Gastrocnemius medialis (tissue), 4 donors: ENCODE measurements around the gene P2RX5. TPM values are rescaled to one million over a fixed set of nuclear protein-coding genes. Genes with fewer than 3 reads are reported as not detected.

ENCODE experiments used
- ATAC-seq, 2 donors: fragments of 150-250 bp; one replicate each; pipeline ENCODE4 v1.9.1; 2016
- DNase-seq, 2 donors: peaks; one replicate each; pipeline ENCODE4 v3.0.0-alpha.2; 2019
- H3K27ac ChIP-seq, 4 donors: fragments of 200-600 bp; sonication (generic); 1 replicate in 1 of 4; 2 replicates in 3 of 4; pipeline ENCODE4 v1.5.1; 2016 to 2018; ENCODE audit warnings: mild to moderate bottlenecking in 2 of 4, moderate library complexity in 1 of 4
- H3K27me3 ChIP-seq, 3 donors: fragments of 200-600 bp; sonication (generic) in 2 of 3; 1 replicate in 1 of 3; 2 replicates in 2 of 3; pipeline versions ENCODE4 v1.5.1 to v1.6.0; 2016 to 2019; ENCODE audit warnings: mild to moderate bottlenecking in 1 of 3, moderate library complexity in 1 of 3
- H3K36me3 ChIP-seq, 2 donors: fragments of 200-600 bp; sonication (generic) in 1 of 2; one replicate each; pipeline ENCODE4 v1.5.1; 2017 to 2018
- H3K4me1 ChIP-seq, 2 donors: fragments of 200-600 bp; sonication (generic) in 1 of 2; one replicate each; pipeline ENCODE4 v1.5.1; 2016 to 2017; ENCODE audit warnings: mild to moderate bottlenecking in 2 of 2
- H3K4me3 ChIP-seq, 4 donors: fragments of 200-600 bp; sonication (generic) in 3 of 4; 1 replicate in 1 of 4; 2 replicates in 3 of 4; pipeline ENCODE4 v1.5.1; 2016 to 2019; ENCODE audit warnings: mild to moderate bottlenecking in 2 of 4
- H3K9me3 ChIP-seq, 3 donors: fragments of 200-600 bp; sonication (generic) in 2 of 3; 1 replicate in 1 of 3; 2 replicates in 2 of 3; pipeline ENCODE4 v1.5.1; 2016 to 2019
- CTCF ChIP-seq, 5 experiments: fragments of 450-650 bp in 3 of 5; fragments of 200-600 bp in 2 of 5; sonication (generic) in 2 of 5; IDR thresholded peaks in 4 of 5; conservative IDR thresholded peaks in 1 of 5; 1 replicate in 4 of 5; 2 replicates in 1 of 5; pipeline ENCODE4 v1.5.1; 2016 to 2019; ENCODE audit warnings: antibody characterized with exemption in 5 of 5, mild to moderate bottlenecking in 3 of 5, moderate library complexity in 3 of 5
- POLR2A ChIP-seq, 2 donors: fragments of 450-650 bp; IDR thresholded peaks; one replicate each; pipeline ENCODE4 v1.6.1; 2017; ENCODE audit warnings: antibody characterized with exemption in 2 of 2, mild to moderate bottlenecking in 2 of 2, moderate library complexity in 2 of 2
- in situ Hi-C, 4 donors: fragments of 200-750 bp; cut with MboI; loops; one replicate each; pipeline versions ENCODE4 v1.15.0 to v1.8.0; 2017; ENCODE audit warnings: low sequenced_read_pairs in 4 of 4
- intact Hi-C: fragments of 100-400 bp; cut with DNase I; formaldehyde crosslinking; loops from one replicate; pipeline ENCODE4 v1.15.1; 2023; ENCODE audit warnings: low total_unique reads
- total RNA-seq, 4 donors: library from RNA; depleted of rRNA; stranded (reverse); fragments of >200 nt; gene quantifications; one replicate each; pipeline versions ENCODE4 v1.1.0 to v1.2.3, GENCODE V29; 2016

The P2RX5 gene
- total RNA-seq, 4 donors from 2014 or later = 12.3 to 52.9 (median 30.2) TPM

GRCh38 chr17:3672571-3672970, 23.4 kb downstream of the P2RX5 start:
- ATAC-seq (no peak), DNase-seq (no peak)
- Histone ChIP-seq H3K36me3 (peaks cover 0 to 9% of the 10 kb centered on the region in 2 donors), H3K4me3 (no peak overlapping the region), H3K27me3 (no peaks in the 10 kb centered on the region), H3K27ac (no peak overlapping the region), H3K9me3 (no peaks in the 10 kb centered on the region), H3K4me1 (peaks cover 16 to 17% of the 10 kb centered on the region in 2 donors)
- intact Hi-C loops (no loop called here), in situ Hi-C loops (loop anchor here in 1 of 4 donors (5.0 kb wide), 1 partner anchor 45 kb away; no protein-coding TSS in a partner anchor)
- no peak for TF ChIP-seq POLR2A (IDR thresholded peaks at IDR 0.05)

GRCh38 chr17:3669548-3669947, 26.4 kb downstream of the P2RX5 start:
- in situ Hi-C loops = no loop called here
- TF ChIP-seq CTCF (IDR thresholded peaks at IDR 0.05 in 4 of 5, conservative IDR thresholded peaks at IDR 0.05 in 1 of 5) (no peak), POLR2A (IDR thresholded peaks at IDR 0.05) (no peak)
- Histone ChIP-seq H3K27ac (peak overlapping the region; percentile 93 to 97 (median 96)), H3K36me3 (peaks cover 0 to 4% of the 10 kb centered on the region in 2 donors), H3K4me3 (peak overlapping the region; percentile 80 to 100 (median 95)), H3K9me3 (no peaks in the 10 kb centered on the region), H3K27me3 (no peaks in the 10 kb centered on the region), H3K4me1 (peaks cover 36 to 37% of the 10 kb centered on the region in 2 donors)
- DNase-seq (no peak), ATAC-seq (no peak)
- intact Hi-C loops = loop anchor here (10.0 kb wide), 1 partner anchor 135 kb away; no protein-coding TSS in a partner anchor

- TF ChIP-seq POLR2A (IDR thresholded peaks at IDR 0.05) (no peak), CTCF (IDR thresholded peaks at IDR 0.05 in 4 of 5, conservative IDR thresholded peaks at IDR 0.05 in 1 of 5) (peak in 1 of 5 experiments; percentile 7)
- peak overlapping the region; percentile 93 to 97 (median 96) for H3K27ac ChIP-seq
- no peaks in the 10 kb centered on the region for H3K27me3 ChIP-seq
- in situ Hi-C loops (no loop called here), intact Hi-C loops (loop anchor here (10.0 kb wide), 1 partner anchor 134 kb away; no protein-coding TSS in a partner anchor)
- peaks cover 36 to 37% of the 10 kb centered on the region in 2 donors for H3K4me1 ChIP-seq
- peak overlapping the region; percentile 80 to 100 (median 95) for H3K4me3 ChIP-seq
- ATAC-seq (peak in 1 of 2 donors; percentile 4), DNase-seq (no peak)
- no peaks in the 10 kb centered on the region for H3K9me3 ChIP-seq
- peaks cover 0 to 9% of the 10 kb centered on the region in 2 donors for H3K36me3 ChIP-seq
These were observed 26.9 kb downstream of the P2RX5 start for GRCh38 chr17:3669085-3669347.

- peaks cover 36 to 37% of the 10 kb centered on the region in 2 donors for H3K4me1 ChIP-seq
- intact Hi-C loops = loop anchor here (1.0 to 10.0 kb wide), 2 partner anchors 32 to 134 kb away; partner anchors contain the start of genes CTNS and SHPK
- H3K9me3 ChIP-seq = no peaks in the 10 kb centered on the region
- TF ChIP-seq POLR2A (IDR thresholded peaks at IDR 0.05) (peak; percentile 95 to 99), CTCF (IDR thresholded peaks at IDR 0.05 in 4 of 5, conservative IDR thresholded peaks at IDR 0.05 in 1 of 5) (no peak)
- H3K27ac ChIP-seq = peak within 1 kb of the TSS; percentile 93 to 97 (median 96)
- in situ Hi-C loops = no loop called here
- H3K36me3 ChIP-seq = peaks cover 0 to 13% of the 10 kb centered on the region in 2 donors
- DNase-seq (peak; percentile 98), ATAC-seq (peak; percentile 80 to 89)
- H3K4me3 ChIP-seq = peak within 1 kb of the TSS; percentile 80 to 100 (median 95)
- no peaks in the 10 kb centered on the region for H3K27me3 ChIP-seq
These were observed 27.5 kb downstream of the P2RX5 start, which contains the start of the genes EMC6 and TAX1BP3 for GRCh38 chr17:3668279-3669084. Gene EMC6, plus strand, starts transcription at chr17:3668812. Its CDS starts 335 bp downstream, at chr17:3669147. Gene TAX1BP3, minus strand, starts transcription at chr17:3668578. Its CDS starts 52 bp downstream, at chr17:3668526.
